Upper lobe of left lung (tissue), 6 donors: ENCODE measurements around the gene NFASC. TPM values are rescaled to one million over a fixed set of nuclear protein-coding genes. Genes with fewer than 3 reads are reported as not detected.

Source experiments
- ATAC-seq, 2 donors: fragments of 200-7000 bp; cut with Tn5 transposase; one replicate each; pipeline ENCODE4 v1.9.1; 2022; ENCODE audit warnings: mild to moderate bottlenecking in 2 of 2, moderate library complexity in 2 of 2; ENCODE audit not compliant: low FRiP score in 2 of 2
- DNase-seq, 2 donors: peaks; one replicate each; pipeline ENCODE4 v3.0.0-alpha.2; 2019 to 2020
- H3K27ac ChIP-seq, 4 donors: fragments of 200-600 bp; sonication (generic); one replicate each; pipeline ENCODE4 v1.5.1; 2016 to 2019
- H3K27me3 ChIP-seq, 4 donors: fragments of 200-600 bp; sonication (generic); one replicate each; pipeline ENCODE4 v1.5.1; 2017 to 2019
- H3K36me3 ChIP-seq, 4 donors: fragments of 200-600 bp; sonication (generic); one replicate each; pipeline ENCODE4 v1.5.1; 2016 to 2019
- H3K4me1 ChIP-seq, 4 donors: fragments of 200-600 bp; sonication (generic); one replicate each; pipeline ENCODE4 v1.5.1; 2018 to 2019
- H3K4me3 ChIP-seq, 4 donors: fragments of 200-600 bp; sonication (generic); one replicate each; pipeline ENCODE4 v1.5.1; 2017 to 2019; ENCODE audit warnings: mild to moderate bottlenecking in 2 of 4, moderate library complexity in 1 of 4
- H3K9me3 ChIP-seq, 4 donors: fragments of 200-600 bp; sonication (generic); one replicate each; pipeline ENCODE4 v1.5.1; 2018 to 2019
- EP300 ChIP-seq, 4 donors: sonication (generic); formaldehyde crosslinking; IDR thresholded peaks; one replicate each; pipeline ENCODE4 v1.5.1; 2017; ENCODE audit warnings: antibody characterized with exemption in 4 of 4, control low read depth in 2 of 4
- POLR2A ChIP-seq, 4 donors: fragments of 450-650 bp; IDR thresholded peaks; one replicate each; pipeline ENCODE4 v1.5.1; 2016 to 2017; ENCODE audit warnings: antibody characterized with exemption in 4 of 4, mild to moderate bottlenecking in 2 of 4
- POLR2AphosphoS5 ChIP-seq, 2 donors: sonication (generic); formaldehyde crosslinking; IDR thresholded peaks; one replicate each; pipeline ENCODE4 v1.5.1; 2017; ENCODE audit warnings: antibody characterized with exemption in 2 of 2
- WGBS, 2 donors: methylation state at CpG; one replicate each; pipeline ENCODE4 v1.1.5; 2017 to 2018; 5-methylcytosine and 5-hydroxymethylcytosine counted together
- total RNA-seq, 6 donors: library from RNA; depleted of rRNA in 4 of 6; stranded (reverse); fragments of >200 nt in 4 of 6; gene quantifications; one replicate each; pipeline versions ENCODE4 v1.1.0 to v1.2.1, GENCODE V29; 2016 to 2021
- TF ChIP-seq, protein P1 (sequence below), 6 experiments: fragments of 450-650 bp in 4 of 6; fragments of 200-600 bp in 2 of 6; sonication (generic) in 2 of 6; IDR thresholded peaks; one replicate each; pipeline ENCODE4 v1.5.1; 2016 to 2019; ENCODE audit warnings: antibody characterized with exemption in 6 of 6
- donor health status: DM: no; HTN: no; CAD: no; lungs with moderate emphysema.
- donor health status: DM: no; HTN: yes; CAD: no; lungs with severe emphysema.

NFASC gene
- total RNA-seq, 6 donors from 2014 or later: 5.5 to 16.8 (median 6.9) TPM

DNA sequence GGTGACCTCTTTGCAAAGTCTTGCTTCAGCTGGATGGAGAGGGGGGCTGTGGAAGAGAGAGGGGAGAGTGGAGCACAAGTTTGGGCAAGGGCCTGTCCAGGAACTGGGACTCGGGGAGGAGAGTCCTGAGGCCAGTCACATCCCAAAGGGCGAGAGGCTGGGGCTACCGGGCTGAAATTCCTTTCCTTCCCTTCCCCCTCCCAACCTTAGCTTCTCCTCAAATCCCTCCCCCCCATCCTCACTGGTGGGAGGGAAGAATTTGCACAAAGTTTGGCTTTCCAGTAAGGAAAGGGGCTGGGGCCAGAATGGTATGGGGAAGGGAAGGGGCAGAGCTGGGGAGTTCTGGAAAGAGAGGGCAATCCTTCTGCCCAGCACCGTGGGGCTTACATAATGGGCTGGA, 173.2 kb downstream of the NFASC start:
- Histone ChIP-seq H3K36me3 (no peaks in the 10 kb centered on the region), H3K9me3 (no peaks in the 10 kb centered on the region), H3K4me1 (peaks cover 0 to 8% (median 2%) of the 10 kb centered on the region in 4 donors), H3K4me3 (no peak overlapping the region), H3K27ac (no peak overlapping the region), H3K27me3 (peaks cover 0 to 23% (median 2%) of the 10 kb centered on the region in 4 donors)
- 41 to 45% methylated on average over 4 of the region's 4 CpGs for WGBS, 2 donors
- TF ChIP-seq POLR2AphosphoS5 (IDR thresholded peaks at IDR 0.05): no peak
- TF ChIP-seq, protein P1, sequence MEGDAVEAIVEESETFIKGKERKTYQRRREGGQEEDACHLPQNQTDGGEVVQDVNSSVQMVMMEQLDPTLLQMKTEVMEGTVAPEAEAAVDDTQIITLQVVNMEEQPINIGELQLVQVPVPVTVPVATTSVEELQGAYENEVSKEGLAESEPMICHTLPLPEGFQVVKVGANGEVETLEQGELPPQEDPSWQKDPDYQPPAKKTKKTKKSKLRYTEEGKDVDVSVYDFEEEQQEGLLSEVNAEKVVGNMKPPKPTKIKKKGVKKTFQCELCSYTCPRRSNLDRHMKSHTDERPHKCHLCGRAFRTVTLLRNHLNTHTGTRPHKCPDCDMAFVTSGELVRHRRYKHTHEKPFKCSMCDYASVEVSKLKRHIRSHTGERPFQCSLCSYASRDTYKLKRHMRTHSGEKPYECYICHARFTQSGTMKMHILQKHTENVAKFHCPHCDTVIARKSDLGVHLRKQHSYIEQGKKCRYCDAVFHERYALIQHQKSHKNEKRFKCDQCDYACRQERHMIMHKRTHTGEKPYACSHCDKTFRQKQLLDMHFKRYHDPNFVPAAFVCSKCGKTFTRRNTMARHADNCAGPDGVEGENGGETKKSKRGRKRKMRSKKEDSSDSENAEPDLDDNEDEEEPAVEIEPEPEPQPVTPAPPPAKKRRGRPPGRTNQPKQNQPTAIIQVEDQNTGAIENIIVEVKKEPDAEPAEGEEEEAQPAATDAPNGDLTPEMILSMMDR (IDR thresholded peaks at IDR 0.05): no peak
- no peak for TF ChIP-seq EP300 (IDR thresholded peaks at IDR 0.05)
- TF ChIP-seq POLR2A (IDR thresholded peaks at IDR 0.05): no peak
- DNase-seq (no peak), ATAC-seq (no peak)

DNA sequence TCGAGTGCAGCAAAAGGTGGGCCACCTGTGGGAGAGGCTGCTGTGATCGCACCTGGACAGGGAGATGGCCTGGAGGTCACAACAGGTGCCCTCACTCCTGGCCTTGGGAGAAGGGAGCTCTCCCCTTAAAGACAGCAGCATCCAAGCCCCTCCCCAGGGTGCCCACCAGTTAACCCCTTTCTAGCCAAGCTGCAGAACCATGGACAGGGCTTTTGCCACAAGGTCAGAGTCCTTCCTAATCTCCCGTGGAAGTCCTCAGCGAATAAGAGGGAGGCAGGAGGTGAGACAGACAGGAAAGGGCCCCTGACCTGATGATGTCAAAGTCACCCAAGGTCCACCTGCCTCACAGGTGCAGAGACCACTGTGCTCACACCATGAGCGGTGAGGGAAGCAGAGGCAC, 174.1 kb downstream of the NFASC start:
- WGBS, 2 donors: 9 to 21% methylated on average over 4 to 5 of the region's 5 CpGs
- H3K27me3 ChIP-seq: peaks cover 0 to 23% (median 2%) of the 10 kb centered on the region in 4 donors
- DNase-seq (no peak), ATAC-seq (no peak)
- H3K27ac ChIP-seq: no peak overlapping the region
- no peaks in the 10 kb centered on the region for H3K9me3 ChIP-seq
- H3K36me3 ChIP-seq: no peaks in the 10 kb centered on the region
- TF ChIP-seq POLR2AphosphoS5 (IDR thresholded peaks at IDR 0.05) (no peak), EP300 (IDR thresholded peaks at IDR 0.05) (no peak)
- TF ChIP-seq, protein P1 (IDR thresholded peaks at IDR 0.05): no peak
- peaks cover 0 to 8% (median 2%) of the 10 kb centered on the region in 4 donors for H3K4me1 ChIP-seq
- H3K4me3 ChIP-seq: no peak overlapping the region

DNA sequence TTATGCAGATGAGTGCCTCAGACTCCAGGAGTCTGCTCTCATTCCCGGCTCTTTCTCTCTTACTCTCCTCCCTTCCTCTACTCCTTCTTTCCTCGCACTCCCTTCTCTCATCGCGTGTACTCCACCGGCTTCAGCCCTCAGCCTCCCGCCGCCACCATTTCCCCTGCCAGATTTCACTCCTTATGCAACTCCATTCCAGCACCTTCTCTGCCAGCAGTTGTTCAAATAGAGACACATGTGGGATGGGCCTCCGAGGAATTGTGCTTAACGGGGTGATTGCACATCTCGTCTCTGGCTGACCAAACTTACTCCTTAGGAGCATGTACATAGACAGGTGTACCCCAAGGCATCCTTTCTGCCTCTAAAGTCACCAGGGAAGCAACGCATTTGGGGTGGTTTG, 174.5 kb downstream of the NFASC start:
- H3K27me3 ChIP-seq: peaks cover 0 to 23% (median 2%) of the 10 kb centered on the region in 4 donors

DNA sequence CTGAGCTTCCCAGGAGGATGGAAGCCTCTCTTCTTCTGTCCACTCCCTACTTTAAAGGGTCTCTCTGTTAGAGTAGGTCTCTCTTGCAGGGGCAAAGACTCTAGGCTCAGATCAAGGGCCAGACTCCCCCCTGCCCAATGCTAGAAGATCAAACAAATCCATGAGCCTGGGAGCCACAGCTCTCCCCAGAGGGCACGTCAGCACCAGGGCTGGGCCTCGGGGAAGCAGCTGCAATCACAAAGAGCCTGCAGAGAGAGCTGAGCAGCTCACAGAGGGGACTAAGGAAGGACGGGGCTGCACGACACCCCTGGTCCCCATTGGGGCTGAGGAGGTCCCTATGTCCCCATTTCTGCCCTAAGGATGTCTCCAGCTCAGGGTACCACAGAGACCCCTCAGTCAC, 176.2 kb downstream of the NFASC start:
- H3K27ac ChIP-seq: no peak overlapping the region
- TF ChIP-seq POLR2A (IDR thresholded peaks at IDR 0.05) (no peak), POLR2AphosphoS5 (IDR thresholded peaks at IDR 0.05) (no peak)
- TF ChIP-seq, protein P1 (IDR thresholded peaks at IDR 0.05): no peak
- no peak overlapping the region for H3K4me3 ChIP-seq
- H3K27me3 ChIP-seq: peaks cover 0 to 23% (median 2%) of the 10 kb centered on the region in 4 donors
- H3K36me3 ChIP-seq: no peaks in the 10 kb centered on the region
- H3K9me3 ChIP-seq: no peaks in the 10 kb centered on the region
- DNase-seq: no peak
- 11 to 40% methylated on average over 1 to 2 of the region's 4 CpGs for WGBS, 2 donors
- no peak for ATAC-seq
- peaks cover 0 to 8% (median 2%) of the 10 kb centered on the region in 4 donors for H3K4me1 ChIP-seq

More for the DNA sequence above, 174.5 kb downstream of the NFASC start:
- Histone ChIP-seq H3K9me3 (no peaks in the 10 kb centered on the region), H3K36me3 (no peaks in the 10 kb centered on the region), H3K4me1 (peaks cover 0 to 8% (median 2%) of the 10 kb centered on the region in 4 donors), H3K4me3 (no peak overlapping the region), H3K27ac (no peak overlapping the region)
- DNase-seq (no peak), ATAC-seq (no peak)
- TF ChIP-seq POLR2AphosphoS5 (IDR thresholded peaks at IDR 0.05): no peak
- TF ChIP-seq EP300 (IDR thresholded peaks at IDR 0.05): no peak
- WGBS, 2 donors: 24 to 28% methylated on average over 11 of the region's 11 CpGs

DNA sequence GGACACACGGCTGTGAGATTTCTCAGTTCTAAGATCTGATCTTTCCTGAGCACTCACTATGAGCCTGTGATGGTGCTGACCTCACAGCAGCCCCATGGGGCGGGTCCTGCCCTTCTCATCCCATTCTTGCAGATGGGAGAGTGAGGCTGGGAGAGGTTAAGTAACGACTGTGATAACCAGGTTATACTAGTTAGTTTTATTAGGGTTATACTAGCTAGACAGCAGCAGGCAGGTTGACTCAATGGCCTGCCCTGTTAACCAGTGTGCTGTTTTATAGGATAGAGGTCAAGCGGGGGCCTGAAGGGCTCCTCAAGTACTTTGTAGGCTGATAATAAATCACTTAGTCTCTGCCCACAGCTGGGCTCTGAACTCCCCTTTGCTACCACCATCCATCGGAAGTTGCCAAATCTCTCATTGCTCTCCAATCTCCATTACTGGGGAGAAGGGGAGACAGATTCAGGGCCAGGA, 177.1 kb downstream of the NFASC start:
- ATAC-seq (no peak), DNase-seq (no peak)
- 62 to 78% methylated on average over 5 of the region's 5 CpGs for WGBS, 2 donors
- peaks cover 0 to 19% (median 2%) of the 10 kb centered on the region in 4 donors for H3K27me3 ChIP-seq
- H3K4me1 ChIP-seq: peaks cover 0 to 6% (median 2%) of the 10 kb centered on the region in 4 donors
- no peaks in the 10 kb centered on the region for H3K36me3 ChIP-seq
- no peaks in the 10 kb centered on the region for H3K9me3 ChIP-seq
- H3K4me3 ChIP-seq: no peak overlapping the region
- H3K27ac ChIP-seq: no peak overlapping the region
- TF ChIP-seq EP300 (IDR thresholded peaks at IDR 0.05) (no peak), POLR2AphosphoS5 (IDR thresholded peaks at IDR 0.05) (no peak)
- TF ChIP-seq, protein P1 (IDR thresholded peaks at IDR 0.05): no peak
